Measurements from ENCODE around the gene PLP2.

The PLP2 gene

DNA sequence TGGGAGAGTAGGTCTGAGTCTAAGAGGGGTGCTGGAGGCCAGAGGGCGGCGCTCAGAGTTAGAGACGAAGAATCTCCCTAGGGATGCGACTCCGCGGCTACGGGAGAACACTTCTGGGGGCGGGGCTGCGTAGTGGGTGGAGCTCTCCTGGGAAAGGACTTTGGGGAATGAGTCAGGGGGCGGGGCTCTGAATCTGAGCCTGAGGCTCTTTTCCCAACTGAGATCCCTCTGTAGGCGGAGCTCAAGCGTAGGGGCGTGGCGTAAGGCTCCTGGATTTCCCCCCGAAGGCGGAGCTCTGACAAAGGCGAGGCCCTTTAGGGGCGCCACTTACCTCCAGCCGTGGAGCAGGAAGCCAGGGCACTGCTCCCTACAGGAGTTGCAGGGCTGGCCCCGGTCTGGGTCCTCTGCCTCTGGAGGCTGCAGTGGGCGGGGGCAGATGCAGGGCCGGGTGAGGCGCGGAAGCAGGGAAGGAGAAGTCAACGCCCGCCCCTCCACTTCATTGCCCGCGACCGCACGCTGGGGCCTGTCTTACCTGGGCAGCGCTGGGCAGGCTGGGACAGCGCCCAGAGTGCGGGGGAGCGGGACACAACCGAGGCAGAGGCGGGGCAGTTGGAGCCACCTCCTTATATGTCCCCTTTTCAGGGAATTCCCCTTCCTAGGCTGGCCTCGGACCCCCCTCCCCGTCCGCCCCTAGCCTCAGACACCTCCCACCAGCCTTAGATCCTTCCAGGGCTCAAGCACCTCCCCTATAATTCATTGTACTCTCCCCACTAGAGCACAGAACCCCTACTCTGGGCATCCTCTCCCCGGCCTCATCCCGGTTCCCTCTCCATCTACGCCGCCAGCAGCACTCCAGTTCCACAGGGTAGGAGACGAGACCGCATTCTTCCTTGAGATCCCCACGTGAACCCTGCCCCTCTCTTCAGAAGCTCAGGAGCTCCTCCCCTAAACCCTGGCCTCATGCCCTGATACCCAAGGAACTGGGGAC lies 12.9 kb downstream of the PLP2 start:
- Histone ChIP-seq H3K9ac (ENCODE audit: low read depth in 1 of 2, low read length in 2 of 2) (peak overlapping the region; percentile 47 to 71), H3K4me1 (ENCODE audit: control insufficient read depth in 2 of 2, insufficient read depth in 2 of 2, low read length in 2 of 2) (peaks cover 0 to 13% of the 10 kb centered on the region in 2 donors), H3K4me3 (ENCODE audit: low read length in 2 of 2) (peak overlapping the region; percentile 34 to 67), H3K27me3 (ENCODE audit: control insufficient read depth in 2 of 2, insufficient read depth in 2 of 2, low read length in 2 of 2) (no peaks in the 10 kb centered on the region), H3K9me3 (ENCODE audit: control insufficient read depth in 2 of 2, low read length in 2 of 2) (no peaks in the 10 kb centered on the region), H3K36me3 (ENCODE audit: control insufficient read depth in 2 of 2, insufficient read depth in 2 of 2, low read length in 2 of 2) (peaks cover 3 to 9% of the 10 kb centered on the region in 2 donors), H3K27ac (ENCODE audit: low read depth in 2 of 2, low read length in 2 of 2) (peak overlapping the region; percentile 78 to 80)

DNA sequence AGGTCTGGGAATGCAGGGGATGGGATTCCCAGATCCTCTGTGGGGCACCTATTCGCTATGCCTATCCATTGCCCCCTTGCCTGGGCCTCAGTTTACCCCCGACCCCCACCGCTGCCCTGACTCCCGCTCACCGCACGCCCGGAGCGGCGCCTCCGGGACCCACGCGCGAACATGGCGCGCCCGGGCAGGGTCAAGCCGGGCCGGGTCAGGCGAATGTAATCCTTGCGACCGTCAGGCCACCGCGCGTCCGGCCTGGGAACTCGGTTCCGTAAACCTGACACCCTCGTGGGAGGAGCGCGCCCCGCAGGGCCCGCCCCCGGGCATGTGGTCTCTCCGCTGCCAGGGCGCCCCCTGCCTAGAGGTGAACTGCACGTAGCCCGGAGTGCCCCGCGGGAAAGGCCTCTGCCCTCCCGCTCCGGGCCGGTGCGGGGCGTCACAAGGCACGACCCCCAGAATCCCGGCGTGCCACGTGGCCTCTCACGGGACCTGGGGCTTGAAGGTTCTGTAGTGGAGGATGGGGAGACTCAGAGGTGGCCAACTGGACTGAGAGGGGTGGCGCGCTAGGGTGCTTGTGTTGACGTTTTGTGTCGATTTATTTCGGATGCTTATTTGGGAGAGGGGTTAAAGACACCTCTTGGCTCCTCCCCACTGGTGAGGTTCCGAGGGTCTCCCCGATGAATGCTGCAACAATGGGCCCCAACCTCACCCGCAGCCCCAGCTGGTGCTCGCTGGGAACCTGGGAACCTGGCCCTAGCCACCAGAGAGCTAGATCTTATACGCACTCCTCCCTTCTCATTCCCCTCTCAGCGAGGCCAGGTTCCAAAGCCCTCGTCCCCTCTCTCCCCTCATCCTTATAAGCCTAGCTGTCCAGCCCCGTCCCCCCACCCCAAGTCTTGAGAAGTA lies 14.7 kb downstream of the PLP2 start, which contains the start of gene PRICKLE3:
Gene PRICKLE3 (minus strand): TSS at position 249 of the 903 bp plus-strand sequence. CDS start 76 bp downstream, at position 173.
- H3K4me1 ChIP-seq (ENCODE audit: control insufficient read depth in 2 of 2, insufficient read depth in 2 of 2, low read length in 2 of 2), result peaks cover 0 to 13% of the 10 kb centered on the region in 2 donors
- H3K9ac ChIP-seq (ENCODE audit: low read depth in 1 of 2, low read length in 2 of 2), result peak within 1 kb of the TSS; percentile 74 to 76
- H3K9me3 ChIP-seq (ENCODE audit: control insufficient read depth in 2 of 2, low read length in 2 of 2), result no peaks in the 10 kb centered on the region

DNA sequence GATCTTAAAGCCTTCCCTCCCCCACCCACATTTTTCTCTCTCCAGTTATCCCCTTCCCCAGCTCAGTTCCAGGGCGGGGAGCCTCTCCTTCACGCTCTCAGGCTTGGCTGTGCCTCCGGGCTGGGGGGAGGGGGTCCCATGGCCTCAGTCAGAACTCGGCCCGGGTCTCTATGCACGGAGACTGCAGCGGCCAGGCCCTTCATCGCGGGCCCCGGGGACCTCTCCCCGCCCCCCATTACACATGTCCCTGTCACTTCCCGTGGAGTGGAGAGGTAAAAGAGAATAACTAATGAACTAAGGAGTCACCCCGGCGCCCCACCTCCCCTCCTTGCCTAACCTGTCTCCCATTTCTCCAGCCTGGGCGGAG lies 15.3 kb downstream of the PLP2 start:
- H3K4me1 ChIP-seq (ENCODE audit: control insufficient read depth in 2 of 2, insufficient read depth in 2 of 2, low read length in 2 of 2), result peaks cover 0 to 13% of the 10 kb centered on the region in 2 donors
- no peaks in the 10 kb centered on the region for H3K27me3 ChIP-seq (ENCODE audit: control insufficient read depth in 2 of 2, insufficient read depth in 2 of 2, low read length in 2 of 2)
- H3K27ac ChIP-seq (ENCODE audit: low read depth in 2 of 2, low read length in 2 of 2), result no peak overlapping the region
- no peak overlapping the region for H3K4me3 ChIP-seq (ENCODE audit: low read length in 2 of 2)
- H3K9me3 ChIP-seq (ENCODE audit: control insufficient read depth in 2 of 2, low read length in 2 of 2), result no peaks in the 10 kb centered on the region
- peaks cover 2 to 3% of the 10 kb centered on the region in 2 donors for H3K36me3 ChIP-seq (ENCODE audit: control insufficient read depth in 2 of 2, insufficient read depth in 2 of 2, low read length in 2 of 2)
- no peak overlapping the region for H3K9ac ChIP-seq (ENCODE audit: low read depth in 1 of 2, low read length in 2 of 2)

More for the DNA sequence above, 14.7 kb downstream of the PLP2 start, which contains the start of gene PRICKLE3:
- Histone ChIP-seq H3K27me3 (ENCODE audit: control insufficient read depth in 2 of 2, insufficient read depth in 2 of 2, low read length in 2 of 2) (no peaks in the 10 kb centered on the region), H3K4me3 (ENCODE audit: low read length in 2 of 2) (peak within 1 kb of the TSS; percentile 69 to 78), H3K27ac (ENCODE audit: low read depth in 2 of 2, low read length in 2 of 2) (peak within 1 kb of the TSS; percentile 78 to 80), H3K36me3 (ENCODE audit: control insufficient read depth in 2 of 2, insufficient read depth in 2 of 2, low read length in 2 of 2) (peaks cover 2 to 3% of the 10 kb centered on the region in 2 donors)

DNA sequence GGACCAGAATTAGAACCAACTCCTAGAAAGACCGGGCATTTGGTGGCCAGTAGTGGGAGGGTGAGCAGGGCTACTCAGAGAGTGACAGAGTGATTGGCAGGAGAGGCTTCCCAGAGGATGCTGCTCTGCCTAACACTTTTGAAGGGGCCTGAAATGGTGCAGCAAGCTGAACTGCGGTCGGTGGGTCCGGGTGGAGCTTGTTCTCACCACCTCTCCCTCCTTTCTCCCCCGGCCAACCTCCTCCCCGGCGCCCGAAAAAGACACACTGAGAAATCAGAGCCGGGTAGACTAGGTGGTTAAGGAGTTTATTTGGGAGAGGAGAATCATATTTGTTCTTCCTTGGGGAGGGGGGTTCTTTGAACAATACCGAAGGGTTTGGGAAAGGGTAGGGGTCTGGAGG lies 15.8 kb downstream of the PLP2 start:
- Histone ChIP-seq H3K4me1 (ENCODE audit: control insufficient read depth in 2 of 2, insufficient read depth in 2 of 2, low read length in 2 of 2) (peaks cover 0 to 13% of the 10 kb centered on the region in 2 donors), H3K36me3 (ENCODE audit: control insufficient read depth in 2 of 2, insufficient read depth in 2 of 2, low read length in 2 of 2) (peaks cover 0 to 3% of the 10 kb centered on the region in 2 donors), H3K27ac (ENCODE audit: low read depth in 2 of 2, low read length in 2 of 2) (no peak overlapping the region), H3K9me3 (ENCODE audit: control insufficient read depth in 2 of 2, low read length in 2 of 2) (no peaks in the 10 kb centered on the region), H3K27me3 (ENCODE audit: control insufficient read depth in 2 of 2, insufficient read depth in 2 of 2, low read length in 2 of 2) (no peaks in the 10 kb centered on the region), H3K4me3 (ENCODE audit: low read length in 2 of 2) (no peak overlapping the region), H3K9ac (ENCODE audit: low read depth in 1 of 2, low read length in 2 of 2) (no peak overlapping the region)

DNA sequence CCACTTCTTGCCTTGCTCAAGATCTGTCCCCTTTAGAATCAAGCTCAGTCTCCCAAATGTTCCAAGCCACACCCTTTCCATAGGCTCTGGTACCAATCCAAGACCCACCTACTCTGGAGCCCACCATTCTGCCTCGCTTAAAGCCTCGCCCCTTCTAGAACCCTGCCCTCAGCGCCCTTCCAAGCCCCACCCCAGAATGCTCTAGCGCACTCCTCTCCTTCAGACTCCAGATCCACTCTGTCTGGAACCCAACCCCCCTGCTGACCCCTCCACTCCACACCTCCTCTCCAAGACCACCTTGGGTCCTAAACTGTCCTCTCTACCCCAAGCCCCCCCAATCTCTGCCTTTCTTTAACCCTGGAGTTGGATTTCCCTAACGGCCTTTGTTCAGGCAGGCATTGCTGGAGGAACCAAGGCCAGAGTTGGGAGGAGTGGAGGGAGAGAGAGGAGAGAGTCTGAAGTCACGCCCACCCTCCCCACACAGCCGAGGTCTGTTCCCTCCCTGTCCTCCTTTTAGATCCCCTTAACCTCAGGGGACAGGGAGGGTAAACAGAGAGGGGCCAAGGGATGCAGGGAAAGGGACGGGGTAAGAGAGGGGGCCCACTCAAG lies 16.9 kb downstream of the PLP2 start:
- Histone ChIP-seq H3K9ac (ENCODE audit: low read depth in 1 of 2, low read length in 2 of 2) (no peak overlapping the region), H3K27ac (ENCODE audit: low read depth in 2 of 2, low read length in 2 of 2) (no peak overlapping the region)

DNA sequence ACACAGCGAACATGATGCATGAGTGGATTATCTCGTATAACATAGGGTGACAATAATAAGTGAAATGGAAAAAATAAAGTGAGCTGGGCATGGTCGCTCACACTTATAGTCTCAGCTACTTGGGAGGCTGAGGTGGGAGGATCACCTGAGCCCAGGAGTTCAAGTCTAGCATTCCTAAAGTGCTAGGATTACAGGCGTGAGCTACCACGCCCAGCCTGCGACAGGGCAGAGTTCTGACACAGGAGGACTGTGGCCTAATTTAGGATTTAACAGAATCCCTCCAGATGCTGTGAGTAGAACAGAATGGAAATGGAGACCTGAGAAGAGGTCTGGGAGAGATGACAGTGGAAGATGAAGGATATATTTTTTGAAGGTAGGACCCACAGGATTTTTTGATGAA lies 17.9 kb downstream of the PLP2 start:
- H3K4me1 ChIP-seq (ENCODE audit: control insufficient read depth in 2 of 2, insufficient read depth in 2 of 2, low read length in 2 of 2), result peaks cover 0 to 8% of the 10 kb centered on the region in 2 donors
- H3K9me3 ChIP-seq (ENCODE audit: control insufficient read depth in 2 of 2, low read length in 2 of 2), result no peaks in the 10 kb centered on the region
- peak overlapping the region in 1 of 2 donors; percentile 26 for H3K4me3 ChIP-seq (ENCODE audit: low read length in 2 of 2)
- no peaks in the 10 kb centered on the region for H3K27me3 ChIP-seq (ENCODE audit: control insufficient read depth in 2 of 2, insufficient read depth in 2 of 2, low read length in 2 of 2)
- no peaks in the 10 kb centered on the region for H3K36me3 ChIP-seq (ENCODE audit: control insufficient read depth in 2 of 2, insufficient read depth in 2 of 2, low read length in 2 of 2)
- peak overlapping the region in 1 of 2 donors; percentile 20 for H3K9ac ChIP-seq (ENCODE audit: low read depth in 1 of 2, low read length in 2 of 2)
- H3K27ac ChIP-seq (ENCODE audit: low read depth in 2 of 2, low read length in 2 of 2), result peak overlapping the region; percentile 31 to 61

More for the DNA sequence above, 16.9 kb downstream of the PLP2 start:
- H3K4me3 ChIP-seq (ENCODE audit: low read length in 2 of 2), result no peak overlapping the region
- H3K4me1 ChIP-seq (ENCODE audit: control insufficient read depth in 2 of 2, insufficient read depth in 2 of 2, low read length in 2 of 2), result peaks cover 0 to 13% of the 10 kb centered on the region in 2 donors
- no peaks in the 10 kb centered on the region for H3K27me3 ChIP-seq (ENCODE audit: control insufficient read depth in 2 of 2, insufficient read depth in 2 of 2, low read length in 2 of 2)
- peaks cover 0 to under 1% of the 10 kb centered on the region in 2 donors for H3K36me3 ChIP-seq (ENCODE audit: control insufficient read depth in 2 of 2, insufficient read depth in 2 of 2, low read length in 2 of 2)
- H3K9me3 ChIP-seq (ENCODE audit: control insufficient read depth in 2 of 2, low read length in 2 of 2), result no peaks in the 10 kb centered on the region

DNA sequence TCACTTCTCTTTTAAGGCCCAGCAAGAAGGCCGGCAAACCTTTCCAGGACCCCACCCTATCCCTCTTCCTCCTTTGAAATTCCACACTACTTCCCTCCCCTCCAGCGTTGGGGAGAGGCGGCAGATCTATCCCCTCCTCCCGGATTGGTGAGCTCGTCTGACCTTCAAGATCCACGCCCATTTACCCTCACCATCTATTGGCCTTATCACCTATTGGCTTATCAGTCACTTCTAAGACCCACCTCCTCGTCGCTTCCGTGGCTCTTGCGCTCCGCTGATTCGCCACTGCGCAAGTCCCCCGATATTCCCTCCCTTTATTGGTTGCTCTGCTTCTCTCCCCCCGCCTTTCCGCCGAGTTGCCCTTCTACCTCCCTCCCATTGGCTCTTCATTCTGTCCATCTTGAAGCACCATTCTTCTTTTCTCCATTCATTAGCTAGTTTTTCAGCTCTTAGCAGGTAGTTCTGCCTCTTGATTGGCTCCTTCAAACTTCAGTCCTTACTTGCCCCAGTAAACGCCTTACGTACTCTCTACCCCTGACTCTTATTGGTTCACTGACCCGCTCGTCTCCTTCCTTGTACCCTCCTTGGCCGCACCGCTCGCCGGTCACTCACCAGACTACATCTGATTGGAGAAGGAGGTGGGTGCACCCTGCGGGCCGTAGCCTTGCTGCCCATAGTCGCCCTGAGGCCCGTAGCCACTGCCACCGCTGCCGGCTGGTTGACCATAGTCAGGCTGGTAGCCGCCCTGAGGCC lies 19.3 kb downstream of the PLP2 start:
- H3K36me3 ChIP-seq (ENCODE audit: control insufficient read depth in 2 of 2, insufficient read depth in 2 of 2, low read length in 2 of 2), result no peaks in the 10 kb centered on the region
- no peaks in the 10 kb centered on the region for H3K4me1 ChIP-seq (ENCODE audit: control insufficient read depth in 2 of 2, insufficient read depth in 2 of 2, low read length in 2 of 2)
- peak overlapping the region; percentile 62 to 74 for H3K4me3 ChIP-seq (ENCODE audit: low read length in 2 of 2)
- no peaks in the 10 kb centered on the region for H3K27me3 ChIP-seq (ENCODE audit: control insufficient read depth in 2 of 2, insufficient read depth in 2 of 2, low read length in 2 of 2)
- H3K9ac ChIP-seq (ENCODE audit: low read depth in 1 of 2, low read length in 2 of 2), result peak overlapping the region; percentile 71 to 75
- peak overlapping the region; percentile 79 to 90 for H3K27ac ChIP-seq (ENCODE audit: low read depth in 2 of 2, low read length in 2 of 2)
- no peaks in the 10 kb centered on the region for H3K9me3 ChIP-seq (ENCODE audit: control insufficient read depth in 2 of 2, low read length in 2 of 2)

DNA sequence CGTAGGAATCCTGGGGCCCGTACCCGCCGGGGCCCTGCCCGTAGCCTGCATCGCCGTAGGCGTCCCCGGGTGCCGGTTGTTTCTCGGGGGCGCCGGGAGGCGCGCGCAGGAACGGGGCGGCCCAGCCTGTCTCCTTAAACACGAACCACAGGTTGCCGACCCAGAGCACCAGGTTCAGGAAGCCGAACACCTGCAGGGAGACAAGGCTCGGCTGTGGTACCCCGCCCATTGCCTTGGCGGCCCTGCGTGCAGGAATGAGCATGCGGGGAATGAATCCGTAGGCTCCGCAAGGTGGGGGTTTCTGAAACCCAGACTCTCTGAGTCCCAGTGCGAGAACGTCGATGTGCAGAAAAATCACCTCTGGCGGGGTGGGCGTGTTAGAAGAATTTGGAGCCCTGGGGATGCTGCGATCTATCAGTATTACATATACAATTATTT lies 19.9 kb downstream of the PLP2 start:
- Histone ChIP-seq H3K36me3 (ENCODE audit: control insufficient read depth in 2 of 2, insufficient read depth in 2 of 2, low read length in 2 of 2) (no peaks in the 10 kb centered on the region), H3K4me1 (ENCODE audit: control insufficient read depth in 2 of 2, insufficient read depth in 2 of 2, low read length in 2 of 2) (no peaks in the 10 kb centered on the region), H3K4me3 (ENCODE audit: low read length in 2 of 2) (peak overlapping the region; percentile 62 to 74), H3K27ac (ENCODE audit: low read depth in 2 of 2, low read length in 2 of 2) (peak overlapping the region; percentile 79 to 90), H3K9ac (ENCODE audit: low read depth in 1 of 2, low read length in 2 of 2) (peak overlapping the region; percentile 71 to 75), H3K27me3 (ENCODE audit: control insufficient read depth in 2 of 2, insufficient read depth in 2 of 2, low read length in 2 of 2) (no peaks in the 10 kb centered on the region), H3K9me3 (ENCODE audit: control insufficient read depth in 2 of 2, low read length in 2 of 2) (no peaks in the 10 kb centered on the region)

DNA sequence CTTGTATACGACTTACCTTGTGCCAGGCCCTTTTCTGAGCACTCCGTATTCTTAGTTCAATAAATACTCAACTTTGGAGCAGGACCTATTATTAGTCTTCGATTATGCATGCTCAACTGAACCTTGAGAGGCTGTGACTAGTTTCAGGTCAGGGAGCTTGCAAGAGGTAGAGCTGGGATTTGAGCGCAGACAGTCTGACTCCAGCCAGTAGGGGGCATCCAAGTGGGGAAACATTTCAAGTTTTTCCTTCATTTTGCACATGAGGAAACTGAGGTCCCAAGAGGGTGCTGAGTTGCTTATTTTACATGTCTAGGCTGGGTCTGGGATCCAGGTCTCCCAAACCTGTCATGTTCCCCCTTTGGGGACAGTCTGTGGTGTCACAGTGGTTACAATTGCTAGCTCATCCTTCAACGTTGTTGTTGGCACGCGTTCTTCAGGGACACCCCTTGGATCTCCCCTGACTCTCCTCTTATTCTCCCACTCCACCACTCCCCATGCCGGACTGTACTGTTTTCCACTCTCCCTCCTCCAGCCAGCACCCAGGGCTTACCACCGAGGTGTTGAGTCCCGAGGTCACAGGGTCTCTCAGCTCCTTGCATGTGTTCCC lies 21.1 kb downstream of the PLP2 start:
- no peaks in the 10 kb centered on the region for H3K4me1 ChIP-seq (ENCODE audit: control insufficient read depth in 2 of 2, insufficient read depth in 2 of 2, low read length in 2 of 2)
- H3K9ac ChIP-seq (ENCODE audit: low read depth in 1 of 2, low read length in 2 of 2), result no peak overlapping the region
- H3K27ac ChIP-seq (ENCODE audit: low read depth in 2 of 2, low read length in 2 of 2), result no peak overlapping the region
- no peak overlapping the region for H3K4me3 ChIP-seq (ENCODE audit: low read length in 2 of 2)
- no peaks in the 10 kb centered on the region for H3K36me3 ChIP-seq (ENCODE audit: control insufficient read depth in 2 of 2, insufficient read depth in 2 of 2, low read length in 2 of 2)
- peaks cover 0 to 3% of the 10 kb centered on the region in 2 donors for H3K27me3 ChIP-seq (ENCODE audit: control insufficient read depth in 2 of 2, insufficient read depth in 2 of 2, low read length in 2 of 2)
- no peaks in the 10 kb centered on the region for H3K9me3 ChIP-seq (ENCODE audit: control insufficient read depth in 2 of 2, low read length in 2 of 2)

Measured in mucosa of rectum (tissue), 2 donors.